ENCODE data around the gene TUBAL3. TPM values are rescaled to one million over a fixed set of nuclear protein-coding genes. Genes with fewer than 3 reads are reported as not detected.

Gene TUBAL3
- total RNA-seq, 1 experiment from 2014 or later: 0.15 TPM

- POLR2A ChIA-PET: no interaction called here
- Mint-ChIP-seq H3K4me3 (no peak overlapping the region), H3K27ac (no peak overlapping the region), H3K36me3 (peaks cover 56% of the 10 kb centered on the region), H3K27me3 (ENCODE audit: low read depth) (no peaks in the 10 kb centered on the region; the same call in none of the 2 replicates), H3K9me3 (peaks cover 68% of the 10 kb centered on the region), H3K4me1 (peaks cover 11% of the 10 kb centered on the region)
- peak; percentile 97 for TF ChIP-seq ZNF317 (CRISPR knock-in tag; IDR thresholded peaks at IDR 0.05; ENCODE audit: borderline replicate concordance, low read depth)
- no peak for TF ChIP-seq SMAD3 (CRISPR knock-in tag; IDR thresholded peaks at IDR 0.05; ENCODE audit: borderline replicate concordance)
- CTCF ChIA-PET: no interaction called here
- ATAC-seq (no peak), DNase-seq (ENCODE audit: low spot score) (no peak)
Measured at GRCh38 chr10:5390607-5391205, 13.9 kb downstream of the TUBAL3 start.

- H3K4me3 Mint-ChIP-seq: no peak overlapping the region
- peaks cover 58% of the 10 kb centered on the region for H3K9me3 Mint-ChIP-seq
- TF ChIP-seq NR2C2 (CRISPR knock-in tag; IDR thresholded peaks at IDR 0.05) (no peak), NR1H2 (CRISPR knock-in tag; IDR thresholded peaks at IDR 0.05) (no peak), ESRRA (CRISPR knock-in tag; IDR thresholded peaks at IDR 0.05; ENCODE audit: borderline replicate concordance) (no peak), RELA (CRISPR knock-in tag; IDR thresholded peaks at IDR 0.05; ENCODE audit: borderline replicate concordance) (no peak), CREM (CRISPR knock-in tag; IDR thresholded peaks at IDR 0.05) (no peak), ZNF425 (CRISPR knock-in tag; conservative IDR thresholded peaks at IDR 0.05) (no peak), ATF1 (CRISPR knock-in tag; IDR thresholded peaks at IDR 0.05) (no peak), ERG (CRISPR knock-in tag; IDR thresholded peaks at IDR 0.05) (no peak), NFYB (CRISPR knock-in tag; conservative IDR thresholded peaks at IDR 0.05; ENCODE audit: low read depth) (no peak), FOXK1 (CRISPR knock-in tag; IDR thresholded peaks at IDR 0.05) (no peak), NFE2L1 (CRISPR knock-in tag; IDR thresholded peaks at IDR 0.05) (no peak), ZNF138 (CRISPR knock-in tag; conservative IDR thresholded peaks at IDR 0.05) (no peak), HMGA2 (CRISPR knock-in tag; IDR thresholded peaks at IDR 0.05) (no peak)
- peaks cover 13% of the 10 kb centered on the region for H3K4me1 Mint-ChIP-seq
- ATAC-seq (no peak), DNase-seq (ENCODE audit: low spot score) (no peak)
- no peak overlapping the region for H3K27ac Mint-ChIP-seq
- peaks cover 48% of the 10 kb centered on the region for H3K36me3 Mint-ChIP-seq
- ChIA-PET CTCF (interaction anchor here (1.3 to 1.6 kb wide), 2 partner anchors 46 to 572 kb away, joined by 3 read pairs; no protein-coding TSS in a partner anchor), POLR2A (no interaction called here)
- no peaks in the 10 kb centered on the region; the same call in 1 of the 2 replicates for H3K27me3 Mint-ChIP-seq (ENCODE audit: low read depth)
Measured at GRCh38 chr10:5387169-5387568, 17.5 kb downstream of the TUBAL3 start.

- Mint-ChIP-seq H3K27me3 (ENCODE audit: low read depth) (no peaks in the 10 kb centered on the region), H3K27ac (peak overlapping the region; percentile 34), H3K4me3 (no peak overlapping the region), H3K36me3 (peaks cover 28% of the 10 kb centered on the region), H3K4me1 (peaks cover 13% of the 10 kb centered on the region), H3K9me3 (peaks cover 38% of the 10 kb centered on the region)
- ATAC-seq (peak; percentile 93), DNase-seq (ENCODE audit: low spot score) (no peak)
- ChIA-PET POLR2A (interaction anchor here (0.6 kb wide), 1 partner anchor 22 kb away, joined by 4 read pairs; no protein-coding TSS in a partner anchor), CTCF (no interaction called here)
- TF ChIP-seq ZNF425 (CRISPR knock-in tag; conservative IDR thresholded peaks at IDR 0.05) (no peak), PRRX2 (CRISPR knock-in tag; IDR thresholded peaks at IDR 0.05) (no peak), ETV6 (CRISPR knock-in tag; IDR thresholded peaks at IDR 0.05) (no peak), ZNF532 (CRISPR knock-in tag; IDR thresholded peaks at IDR 0.05; ENCODE audit: borderline replicate concordance) (no peak)
Measured at GRCh38 chr10:5385224-5385623, 19.4 kb downstream of the TUBAL3 start.

All from WTC11 (cell line).